Vagina (tissue), 2 donors: ENCODE data around the gene HNRNPC.

Experiments used
- POLR2A ChIP-seq, 2 donors: fragments of 450-650 bp; IDR thresholded peaks; one replicate each; pipeline ENCODE4 v1.6.1; 2017; ENCODE audit warnings: antibody characterized with exemption in 2 of 2, mild to moderate bottlenecking in 2 of 2, moderate library complexity in 2 of 2
- POLR2AphosphoS5 ChIP-seq, 2 donors: sonication (generic); formaldehyde crosslinking; IDR thresholded peaks; one replicate each; pipeline ENCODE4 v1.9.0; 2017; ENCODE audit warnings: antibody characterized with exemption in 2 of 2, mild to moderate bottlenecking in 2 of 2, low read depth in 1 of 2; ENCODE audit not compliant: insufficient read depth in 1 of 2
- TF ChIP-seq, protein P1 (sequence below), 3 experiments: fragments of 450-650 bp in 2 of 3; fragments of 200-600 bp in 1 of 3; sonication (generic) in 1 of 3; IDR thresholded peaks; one replicate each; pipeline ENCODE4 v1.5.1; 2017 to 2019; ENCODE audit warnings: antibody characterized with exemption in 3 of 3, mild to moderate bottlenecking in 2 of 3, moderate library complexity in 2 of 3

DNA sequence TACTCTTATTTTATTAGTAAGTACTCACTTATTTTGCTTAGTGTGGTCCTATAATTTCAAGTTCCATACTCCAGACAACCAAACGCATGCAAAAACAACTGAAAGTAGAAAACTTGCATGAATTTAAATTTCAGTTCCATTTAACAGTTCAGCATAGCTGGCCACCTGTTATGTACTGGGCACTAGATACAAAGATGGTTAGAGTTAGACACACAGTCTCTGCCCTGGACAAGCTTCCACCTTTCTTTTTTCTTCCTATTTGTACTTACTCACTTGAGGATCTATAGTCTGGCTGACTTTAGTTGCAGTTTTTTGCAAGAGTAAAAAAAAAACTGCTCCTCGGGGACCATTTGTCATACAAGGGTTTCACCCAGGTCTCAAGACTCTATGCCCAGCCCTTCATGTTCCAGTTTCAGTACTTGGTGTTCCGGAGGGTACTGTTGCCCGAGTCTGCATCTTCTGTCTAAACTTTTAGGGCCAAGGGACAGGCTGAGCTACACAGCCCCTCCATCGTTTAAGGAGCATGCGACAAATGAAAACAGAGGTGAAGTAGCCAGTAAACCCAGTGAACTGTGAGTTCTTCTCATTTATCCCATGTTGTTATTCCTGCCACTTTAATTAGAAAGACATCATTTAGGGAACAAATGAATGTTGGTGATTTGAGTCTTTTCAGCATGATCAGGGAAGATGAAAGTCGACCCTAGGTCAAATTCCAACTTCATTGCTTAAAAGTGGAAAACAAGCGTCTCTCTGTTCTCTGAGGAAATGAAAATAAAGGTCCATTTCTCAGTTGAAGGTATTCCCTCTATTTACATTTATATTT, 33.0 kb upstream of the HNRNPC start:
- TF ChIP-seq, protein P1, sequence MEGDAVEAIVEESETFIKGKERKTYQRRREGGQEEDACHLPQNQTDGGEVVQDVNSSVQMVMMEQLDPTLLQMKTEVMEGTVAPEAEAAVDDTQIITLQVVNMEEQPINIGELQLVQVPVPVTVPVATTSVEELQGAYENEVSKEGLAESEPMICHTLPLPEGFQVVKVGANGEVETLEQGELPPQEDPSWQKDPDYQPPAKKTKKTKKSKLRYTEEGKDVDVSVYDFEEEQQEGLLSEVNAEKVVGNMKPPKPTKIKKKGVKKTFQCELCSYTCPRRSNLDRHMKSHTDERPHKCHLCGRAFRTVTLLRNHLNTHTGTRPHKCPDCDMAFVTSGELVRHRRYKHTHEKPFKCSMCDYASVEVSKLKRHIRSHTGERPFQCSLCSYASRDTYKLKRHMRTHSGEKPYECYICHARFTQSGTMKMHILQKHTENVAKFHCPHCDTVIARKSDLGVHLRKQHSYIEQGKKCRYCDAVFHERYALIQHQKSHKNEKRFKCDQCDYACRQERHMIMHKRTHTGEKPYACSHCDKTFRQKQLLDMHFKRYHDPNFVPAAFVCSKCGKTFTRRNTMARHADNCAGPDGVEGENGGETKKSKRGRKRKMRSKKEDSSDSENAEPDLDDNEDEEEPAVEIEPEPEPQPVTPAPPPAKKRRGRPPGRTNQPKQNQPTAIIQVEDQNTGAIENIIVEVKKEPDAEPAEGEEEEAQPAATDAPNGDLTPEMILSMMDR (IDR thresholded peaks at IDR 0.05) = no peak
- TF ChIP-seq POLR2A (IDR thresholded peaks at IDR 0.05) (no peak), POLR2AphosphoS5 (IDR thresholded peaks at IDR 0.05; ENCODE audit: insufficient read depth in 1 of 2, low read depth in 1 of 2) (no peak)
